Measurements from ENCODE around the gene C7orf57. TPM values are rescaled to one million over a fixed set of nuclear protein-coding genes. Genes with fewer than 3 reads are reported as not detected.

The C7orf57 gene
- total RNA-seq, 3 donors from 2014 or later = 0.15 to 0.45 (median 0.16) TPM

DNA sequence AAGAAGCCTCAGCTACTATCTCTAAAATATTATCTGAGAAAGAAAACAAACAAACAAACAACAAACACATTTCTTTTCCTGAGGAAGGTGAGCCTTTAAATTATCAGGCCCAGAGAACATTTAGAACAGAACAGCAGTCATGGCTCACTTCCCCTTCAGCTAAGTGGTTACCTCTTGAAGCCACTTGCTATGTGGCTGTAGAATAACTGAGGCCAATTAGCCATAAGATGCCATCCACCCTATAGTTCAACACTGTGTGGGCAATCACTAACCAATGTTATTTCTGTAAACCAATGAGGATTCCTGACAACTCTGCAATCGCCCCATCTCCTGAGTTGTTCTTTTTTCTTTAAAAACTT is 50.1 kb downstream of the C7orf57 start:
- ATAC-seq (no peak), DNase-seq (no peak)
- peaks cover 65% of the 10 kb centered on the region for H3K4me1 Mint-ChIP-seq (ENCODE audit: low read depth)
- H3K9me3 Mint-ChIP-seq = no peaks in the 10 kb centered on the region
- H3K36me3 Mint-ChIP-seq (ENCODE audit: insufficient read depth) = peaks cover 2% of the 10 kb centered on the region
- H3K27me3 Mint-ChIP-seq (ENCODE audit: low read depth) = no peaks in the 10 kb centered on the region
- peak overlapping the region; percentile 36 for H3K4me3 Mint-ChIP-seq

DNA sequence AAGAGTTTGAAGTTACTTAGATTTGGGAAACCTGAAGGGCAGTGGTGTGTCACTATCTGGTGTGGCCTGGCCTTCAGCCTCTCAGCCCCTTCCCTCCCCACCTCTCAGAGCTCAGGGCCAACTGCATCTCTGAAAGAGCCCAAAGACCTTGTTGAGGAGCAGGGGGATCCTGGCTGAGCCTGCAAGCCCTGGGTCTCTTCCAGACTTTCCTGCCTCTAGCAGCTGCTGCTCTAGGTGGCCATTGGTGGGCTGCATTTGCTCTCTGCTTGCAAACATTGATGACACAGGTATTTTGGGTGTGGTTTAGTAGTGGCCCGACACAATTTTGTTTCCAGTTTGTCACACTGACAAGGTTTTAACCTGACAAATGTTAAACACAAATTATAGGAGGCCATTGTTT is 50.6 kb downstream of the C7orf57 start:
- ATAC-seq (no peak), DNase-seq (no peak)
- Mint-ChIP-seq H3K4me3 (no peak overlapping the region), H3K27me3 (ENCODE audit: low read depth) (no peaks in the 10 kb centered on the region), H3K36me3 (ENCODE audit: insufficient read depth) (peaks cover 7% of the 10 kb centered on the region), H3K9me3 (no peaks in the 10 kb centered on the region), H3K4me1 (ENCODE audit: low read depth) (peaks cover 70% of the 10 kb centered on the region)

DNA sequence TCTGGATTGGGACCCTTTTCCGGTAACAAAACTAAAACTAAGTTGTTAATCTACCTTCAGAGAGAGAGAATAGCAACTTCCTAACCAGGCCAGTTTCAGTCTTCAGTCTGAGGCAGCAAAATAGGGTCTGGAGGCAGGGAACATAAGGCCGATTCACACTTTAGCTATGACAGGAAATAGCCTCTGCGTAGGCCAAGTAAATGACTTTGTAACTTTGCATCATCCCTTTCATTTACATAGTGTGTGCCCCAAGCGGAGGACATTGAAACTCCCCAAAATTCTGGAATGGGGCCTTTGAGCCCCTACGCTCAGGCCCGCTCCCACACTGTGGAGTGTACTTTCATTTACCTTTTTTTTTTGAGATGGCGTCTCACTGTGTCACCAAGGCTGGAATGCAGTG is 52.0 kb downstream of the C7orf57 start:
- no peak for DNase-seq
- no peaks in the 10 kb centered on the region for H3K9me3 Mint-ChIP-seq

DNA sequence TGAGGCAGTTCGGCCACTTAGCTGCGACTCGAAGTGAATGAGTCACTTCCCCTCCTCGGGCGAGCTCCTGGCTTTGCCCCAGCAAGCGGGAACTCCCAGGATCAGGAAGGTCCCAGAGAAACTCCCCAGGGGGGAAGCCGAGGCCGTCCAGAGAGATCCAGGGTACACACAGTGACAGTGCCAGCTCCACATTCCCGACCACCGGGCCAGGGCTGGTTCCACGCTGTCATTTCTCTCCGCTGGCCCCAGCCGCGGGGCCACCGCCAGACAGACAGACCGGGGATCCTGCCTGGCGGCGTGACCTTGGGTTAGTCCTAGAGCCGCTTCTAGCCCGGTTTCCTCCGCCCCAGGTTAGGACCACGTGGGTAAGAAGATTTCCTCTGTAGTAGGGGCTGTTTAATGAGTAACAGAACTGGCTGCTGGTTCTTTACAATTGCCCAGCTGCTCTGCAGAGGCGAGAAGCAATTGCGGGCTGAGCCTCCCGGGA is 53.3 kb downstream of the C7orf57 start:
- ATAC-seq (peak; percentile 64 to 68), DNase-seq (no peak)
- H3K4me3 Mint-ChIP-seq = peak overlapping the region; percentile 86
- H3K36me3 Mint-ChIP-seq (ENCODE audit: insufficient read depth) = peaks cover 20% of the 10 kb centered on the region
- H3K4me1 Mint-ChIP-seq (ENCODE audit: low read depth) = peaks cover 81% of the 10 kb centered on the region
- no peaks in the 10 kb centered on the region for H3K27me3 Mint-ChIP-seq (ENCODE audit: low read depth)
- no peaks in the 10 kb centered on the region for H3K9me3 Mint-ChIP-seq

More for the DNA sequence above, 52.0 kb downstream of the C7orf57 start:
- H3K4me3 Mint-ChIP-seq = peak overlapping the region; percentile 48
- no peaks in the 10 kb centered on the region for H3K27me3 Mint-ChIP-seq (ENCODE audit: low read depth)
- H3K36me3 Mint-ChIP-seq (ENCODE audit: insufficient read depth) = peaks cover 15% of the 10 kb centered on the region
- peaks cover 82% of the 10 kb centered on the region for H3K4me1 Mint-ChIP-seq (ENCODE audit: low read depth)
- ATAC-seq = no peak

DNA sequence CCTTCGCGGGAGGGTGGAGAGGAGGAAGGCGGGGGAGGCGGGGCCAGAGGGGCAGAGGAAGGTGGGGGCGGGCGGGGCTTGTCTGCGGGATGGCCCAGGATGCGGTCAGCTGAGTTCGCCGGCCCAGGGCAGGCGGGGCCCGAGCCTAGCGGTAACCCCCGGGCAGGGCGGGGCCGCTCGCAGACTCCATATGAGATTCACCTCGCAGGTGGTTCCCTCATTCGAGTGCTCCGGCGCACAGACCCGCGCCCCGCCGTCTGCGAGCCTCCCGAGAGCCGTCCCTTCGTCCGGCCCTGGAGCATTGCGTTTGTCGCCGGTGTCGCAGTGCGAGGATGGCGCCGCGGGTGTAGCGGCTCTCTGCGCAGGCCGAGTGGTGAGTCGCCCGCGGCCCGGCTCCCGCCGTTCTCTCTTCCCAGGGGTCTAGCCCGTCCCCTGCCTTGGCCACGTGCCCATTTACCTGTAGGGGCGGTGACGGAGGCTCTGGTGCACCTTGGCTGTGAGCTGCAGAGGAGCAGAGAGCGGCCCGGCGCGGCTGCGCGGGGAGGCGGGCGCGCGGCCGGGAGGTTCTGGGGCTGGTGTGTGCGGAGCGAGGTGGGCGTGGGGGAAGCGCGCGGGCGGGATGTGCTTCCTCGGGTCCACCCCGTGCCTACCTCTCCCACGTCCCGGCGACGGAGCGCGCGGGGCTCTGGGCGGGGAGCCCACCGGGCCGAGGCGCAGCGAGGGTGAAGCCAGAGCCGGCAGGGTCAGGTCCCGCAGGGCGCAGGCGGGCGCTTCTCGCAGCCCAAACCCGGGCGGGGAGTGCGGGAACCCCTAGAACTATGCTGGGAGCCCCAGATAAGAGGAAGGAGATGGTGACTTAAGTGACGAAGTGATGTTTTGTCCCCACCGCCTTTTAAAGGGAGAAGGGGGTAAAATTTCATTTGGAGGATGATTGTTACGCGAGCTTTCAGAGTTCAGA is 54.0 kb downstream of the C7orf57 start, which contains the start of gene UPP1:
UPP1 (plus strand) TSS at position 220 of the 958 bp plus-strand sequence. CDS start 5,519 bp downstream, outside the sequence.
- Mint-ChIP-seq H3K27me3 (ENCODE audit: low read depth) (no peaks in the 10 kb centered on the region), H3K36me3 (ENCODE audit: insufficient read depth) (peaks cover 21% of the 10 kb centered on the region), H3K4me3 (peak within 1 kb of the TSS; percentile 86), H3K4me1 (ENCODE audit: low read depth) (peaks cover 84% of the 10 kb centered on the region), H3K9me3 (no peaks in the 10 kb centered on the region)
- ATAC-seq = peak; percentile 69
- DNase-seq = peak; percentile 84

DNA sequence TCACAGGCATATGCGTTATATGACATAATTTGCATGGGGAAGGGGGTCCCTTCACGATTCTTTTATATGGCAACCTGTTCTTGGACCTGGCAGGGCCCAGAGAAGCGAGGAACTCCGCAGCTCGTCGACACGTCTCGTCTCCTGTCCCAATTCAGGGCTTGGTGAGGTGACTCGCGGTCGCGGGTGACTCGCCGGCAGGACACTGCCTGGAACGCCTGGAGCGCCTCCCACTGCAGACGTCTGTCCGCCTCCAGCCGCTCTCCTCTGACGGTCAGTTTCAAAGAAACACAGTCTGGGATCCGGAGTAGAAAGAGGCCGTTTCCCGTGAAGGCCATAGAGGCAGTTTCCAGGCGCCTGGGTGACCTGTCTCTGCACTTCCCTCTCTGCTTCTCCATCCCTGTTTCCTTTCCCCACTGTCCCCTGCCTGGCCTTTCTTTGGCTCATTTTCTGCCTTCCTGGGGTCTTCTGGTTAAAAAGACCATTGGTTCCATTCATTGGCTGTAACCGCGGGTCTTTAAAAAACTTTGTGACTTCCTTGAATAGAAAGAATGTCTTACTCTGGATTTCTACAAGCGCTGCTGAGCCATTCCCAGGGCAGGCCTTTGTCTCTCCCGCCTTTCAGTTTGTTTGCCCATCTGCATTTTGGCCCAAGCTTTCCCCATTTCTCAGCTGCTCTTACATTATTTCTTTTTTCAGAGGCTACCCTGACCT is 54.9 kb downstream of the C7orf57 start:
- Mint-ChIP-seq H3K4me1 (ENCODE audit: low read depth) (peaks cover 84% of the 10 kb centered on the region), H3K9me3 (no peaks in the 10 kb centered on the region), H3K27me3 (ENCODE audit: low read depth) (no peaks in the 10 kb centered on the region), H3K4me3 (peak overlapping the region; percentile 86), H3K36me3 (ENCODE audit: insufficient read depth) (peaks cover 29% of the 10 kb centered on the region)
- no peak for DNase-seq
- ATAC-seq = no peak

DNA sequence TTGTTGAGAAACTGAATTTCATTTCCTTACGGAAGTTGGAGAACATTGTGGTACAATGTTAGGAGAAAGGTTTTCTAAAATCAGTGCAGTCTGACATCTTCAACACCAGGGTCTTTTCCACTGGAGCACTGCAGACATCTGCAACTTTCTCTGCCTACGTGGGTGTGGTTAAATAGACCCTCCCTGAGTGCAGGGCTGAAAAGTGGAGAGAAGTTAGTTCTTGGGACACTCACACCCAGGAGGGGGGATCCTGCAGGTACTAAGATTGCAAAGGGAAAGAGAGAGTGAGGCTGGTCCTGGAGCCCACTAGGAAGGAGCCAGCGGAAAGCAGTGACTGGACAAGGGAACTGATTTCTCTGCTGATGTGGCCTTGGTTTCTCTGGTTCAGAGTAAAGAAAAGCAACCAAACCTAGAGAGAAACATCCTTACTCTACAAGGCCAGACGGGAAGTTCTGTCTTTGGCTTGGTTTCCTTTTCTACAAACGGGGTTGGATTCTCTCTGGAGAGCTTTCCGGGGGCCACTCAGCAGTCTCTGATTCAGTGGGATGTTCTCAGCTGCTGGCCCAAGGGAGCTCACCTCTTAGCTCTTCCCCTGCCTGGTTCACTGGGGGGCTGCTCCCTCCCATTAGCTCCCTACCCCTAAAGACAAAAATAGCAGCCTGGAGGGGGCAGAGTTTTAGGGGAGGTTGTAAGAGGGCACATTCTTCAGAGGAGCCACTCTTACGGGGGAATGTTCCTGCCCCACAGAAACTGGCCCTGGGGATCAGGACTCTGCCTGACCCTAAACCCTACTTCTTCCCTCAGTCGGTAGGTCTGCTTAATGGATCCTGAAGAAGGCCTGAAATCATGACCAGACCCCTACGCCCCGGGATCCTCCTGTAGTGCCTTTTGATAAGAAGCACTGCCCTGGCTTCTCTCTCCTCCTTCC is 56.4 kb downstream of the C7orf57 start:
- DNase-seq (no peak), ATAC-seq (no peak)
- H3K9me3 Mint-ChIP-seq = no peaks in the 10 kb centered on the region
- peak overlapping the region; percentile 53 for H3K4me3 Mint-ChIP-seq
- H3K36me3 Mint-ChIP-seq (ENCODE audit: insufficient read depth) = peaks cover 41% of the 10 kb centered on the region
- peaks cover 84% of the 10 kb centered on the region for H3K4me1 Mint-ChIP-seq (ENCODE audit: low read depth)
- no peaks in the 10 kb centered on the region for H3K27me3 Mint-ChIP-seq (ENCODE audit: low read depth)

DNA sequence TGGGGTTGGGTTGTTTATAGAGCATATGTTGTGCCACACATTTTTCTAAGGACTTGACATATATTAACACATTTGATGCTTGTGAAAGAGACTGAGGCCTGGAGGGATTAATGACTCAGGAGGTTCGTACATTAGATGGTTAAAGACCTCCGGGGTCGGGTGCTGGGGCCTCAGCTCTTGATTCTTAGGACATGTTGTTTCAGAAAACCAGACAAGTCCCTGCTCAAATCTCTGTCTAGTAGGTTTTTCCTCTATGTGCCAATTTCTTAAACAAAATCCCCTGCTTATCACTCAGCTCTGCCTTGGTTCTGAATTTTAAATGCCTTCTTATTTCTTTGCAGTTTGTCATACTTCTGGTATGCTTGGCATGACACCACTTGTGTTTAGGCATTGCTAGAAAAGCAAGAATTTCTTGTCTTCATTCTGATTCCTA is 59.5 kb downstream of the C7orf57 start:
- H3K36me3 Mint-ChIP-seq (ENCODE audit: insufficient read depth) = peaks cover 59% of the 10 kb centered on the region
- no peaks in the 10 kb centered on the region for H3K27me3 Mint-ChIP-seq (ENCODE audit: low read depth)
- no peak overlapping the region for H3K4me3 Mint-ChIP-seq
- H3K9me3 Mint-ChIP-seq = no peaks in the 10 kb centered on the region
- ATAC-seq (no peak), DNase-seq (no peak)
- H3K4me1 Mint-ChIP-seq (ENCODE audit: low read depth) = peaks cover 95% of the 10 kb centered on the region

DNA sequence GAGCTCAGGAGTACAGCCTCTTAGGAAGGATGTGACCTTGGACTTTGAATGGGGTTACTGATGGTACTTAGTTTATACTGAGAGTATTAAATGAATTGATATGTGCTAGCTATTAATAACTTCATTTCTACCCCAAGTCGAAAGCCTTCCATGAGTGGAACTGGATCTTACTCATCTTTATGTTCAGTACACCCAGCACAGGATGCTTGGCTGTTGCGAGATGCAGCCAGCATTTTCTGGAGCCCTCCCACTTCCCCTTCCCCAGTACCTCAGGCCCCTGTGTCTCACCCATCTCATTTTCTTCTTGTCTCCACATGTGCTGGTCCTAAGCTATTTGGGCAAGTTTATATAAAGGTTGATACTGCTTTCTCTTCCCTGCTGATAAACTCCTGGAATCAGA is 60.9 kb downstream of the C7orf57 start:
- ATAC-seq (peak; percentile 42 to 47), DNase-seq (no peak)
- H3K27me3 Mint-ChIP-seq (ENCODE audit: low read depth) = no peaks in the 10 kb centered on the region
- peak overlapping the region; percentile 53 for H3K4me3 Mint-ChIP-seq
- peaks cover 49% of the 10 kb centered on the region for H3K36me3 Mint-ChIP-seq (ENCODE audit: insufficient read depth)
- H3K4me1 Mint-ChIP-seq (ENCODE audit: low read depth) = peaks cover 84% of the 10 kb centered on the region
- H3K9me3 Mint-ChIP-seq = no peaks in the 10 kb centered on the region

DNA sequence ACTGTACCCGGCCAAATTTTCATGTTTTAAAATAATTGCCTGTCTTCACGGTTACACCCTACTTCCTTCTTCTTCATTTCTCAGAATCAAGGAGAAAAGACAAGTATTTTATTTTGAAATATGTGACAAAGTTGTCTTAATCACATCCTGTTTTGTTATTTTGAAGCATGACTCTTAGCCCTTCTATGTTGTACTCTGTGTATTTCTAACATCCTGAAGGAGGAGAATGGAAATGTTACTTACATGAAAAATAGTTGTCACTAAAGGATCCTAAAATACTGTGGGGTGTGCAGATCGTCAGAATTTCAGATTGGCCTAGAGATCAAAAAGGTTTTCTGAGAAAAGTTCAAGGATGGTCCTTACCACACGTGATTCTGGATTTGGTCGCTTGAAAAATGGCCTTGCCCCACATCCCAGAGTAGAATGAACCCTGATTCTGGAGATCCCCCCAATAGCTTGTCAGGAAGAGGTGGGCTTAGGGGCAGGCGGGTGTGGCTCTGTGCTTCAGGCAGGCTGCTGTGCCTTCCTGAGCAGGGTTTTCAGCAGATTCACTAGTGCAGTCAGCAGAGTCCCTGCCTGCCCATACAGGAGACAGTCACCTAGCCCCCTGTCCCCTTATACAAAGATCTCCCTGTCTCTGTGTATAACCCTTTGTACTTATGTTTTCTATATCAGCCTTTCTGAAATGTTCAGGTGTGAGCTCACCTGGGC is 62.3 kb downstream of the C7orf57 start:
- DNase-seq = no peak

DNA sequence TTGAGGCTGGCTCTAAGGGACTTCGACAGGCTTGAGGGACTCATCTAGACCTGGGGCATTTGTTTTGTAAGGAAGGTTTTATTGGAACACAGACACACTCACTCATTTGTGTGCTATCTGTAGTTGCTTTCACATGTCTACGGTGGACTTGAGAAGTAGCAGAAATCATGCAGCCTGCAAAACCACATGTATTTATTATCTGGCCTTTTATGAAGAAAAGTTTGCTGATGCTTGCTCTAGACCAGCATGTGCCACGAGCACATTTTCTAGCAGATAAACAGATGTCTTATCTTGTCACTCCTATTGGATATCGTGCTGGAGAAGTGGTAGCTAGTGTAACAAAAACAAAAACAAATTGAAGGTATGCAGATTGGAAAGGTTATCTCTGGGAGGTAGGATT is 63.5 kb downstream of the C7orf57 start:
- H3K4me1 Mint-ChIP-seq (ENCODE audit: low read depth) = peaks cover 68% of the 10 kb centered on the region
- peaks cover 55% of the 10 kb centered on the region for H3K36me3 Mint-ChIP-seq (ENCODE audit: insufficient read depth)
- H3K27me3 Mint-ChIP-seq (ENCODE audit: low read depth) = no peaks in the 10 kb centered on the region
- no peak overlapping the region for H3K4me3 Mint-ChIP-seq
- ATAC-seq (no peak), DNase-seq (no peak)
- no peaks in the 10 kb centered on the region for H3K9me3 Mint-ChIP-seq

More for the DNA sequence above, 62.3 kb downstream of the C7orf57 start:
- Mint-ChIP-seq H3K27me3 (ENCODE audit: low read depth) (no peaks in the 10 kb centered on the region), H3K4me3 (peak overlapping the region; percentile 65), H3K4me1 (ENCODE audit: low read depth) (peaks cover 78% of the 10 kb centered on the region), H3K9me3 (no peaks in the 10 kb centered on the region), H3K36me3 (ENCODE audit: insufficient read depth) (peaks cover 53% of the 10 kb centered on the region)
- ATAC-seq = peak; percentile 66 to 74

DNA sequence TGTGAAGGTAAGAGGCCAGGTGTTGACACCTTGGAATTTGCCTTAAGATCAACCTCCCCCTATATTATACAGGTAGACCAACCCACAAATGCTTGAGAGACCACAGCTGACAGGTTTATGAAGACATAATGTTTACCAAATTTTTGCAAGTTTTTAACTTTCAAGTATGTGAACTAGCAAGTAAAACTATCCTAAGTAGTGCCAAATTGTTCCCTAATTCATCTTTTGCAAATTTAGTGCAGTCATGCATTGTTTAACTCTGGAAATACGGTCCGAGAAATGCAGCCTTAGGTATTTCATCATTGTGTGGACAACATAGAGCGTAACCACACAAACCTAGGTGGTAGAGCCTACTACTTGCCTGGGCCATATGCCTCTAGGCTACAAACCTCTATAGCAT is 64.4 kb downstream of the C7orf57 start:
- Mint-ChIP-seq H3K4me1 (ENCODE audit: low read depth) (peaks cover 60% of the 10 kb centered on the region), H3K36me3 (ENCODE audit: insufficient read depth) (peaks cover 56% of the 10 kb centered on the region), H3K27me3 (ENCODE audit: low read depth) (no peaks in the 10 kb centered on the region), H3K4me3 (no peak overlapping the region), H3K9me3 (no peaks in the 10 kb centered on the region)
- ATAC-seq = no peak
- DNase-seq = no peak

DNA sequence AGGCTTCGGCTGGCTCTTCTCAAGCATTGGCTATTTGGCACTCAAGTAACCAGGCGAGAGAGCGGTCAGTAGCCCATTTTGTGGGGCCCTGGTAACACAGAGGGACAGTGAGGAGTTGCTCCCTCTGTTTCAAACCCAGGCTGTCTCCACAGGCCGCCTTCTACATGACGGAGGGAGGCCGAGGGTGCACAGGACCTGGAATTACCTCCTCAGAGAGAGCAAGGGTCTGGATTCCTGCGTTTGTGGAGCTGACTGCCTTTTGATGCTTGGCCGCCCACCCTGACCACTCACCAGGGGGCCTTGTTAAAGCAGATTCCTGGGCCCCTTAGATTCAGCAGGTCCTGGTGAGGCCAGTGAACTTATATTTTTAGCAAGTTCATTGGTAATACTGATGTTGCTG is 66.0 kb downstream of the C7orf57 start:
- Mint-ChIP-seq H3K9me3 (no peaks in the 10 kb centered on the region), H3K27me3 (ENCODE audit: low read depth) (no peaks in the 10 kb centered on the region), H3K4me1 (ENCODE audit: low read depth) (peaks cover 44% of the 10 kb centered on the region), H3K4me3 (no peak overlapping the region), H3K36me3 (ENCODE audit: insufficient read depth) (peaks cover 52% of the 10 kb centered on the region)
- ATAC-seq (no peak), DNase-seq (no peak)

All from activated T-cell treated with anti-CD3 and anti-CD28 coated beads, Interleukin-2, amount 50 U/mL, for 4 hours (primary cell).